Smooth muscle cell (in vitro differentiated cells): Measurements from ENCODE around the gene HMGN3. TPM values are rescaled to one million over a fixed set of nuclear protein-coding genes. Genes with fewer than 3 reads are reported as not detected.
A peak's percentile ranks its signal among the peaks of the same experiment; 100 is the strongest.

Experiments
- DNase-seq: peaks from one replicate; lab custom pipeline; 2025; ENCODE audit not compliant: unreplicated experiment; lab: John Stamatoyannopoulos, UW
- H2AFZ ChIP-seq: fragments of 200-600 bp; sonication (generic); 2 replicates; pipeline ENCODE4 v1.6.0; 2016; ENCODE audit warnings: antibody characterized with exemption, low read depth, mild to moderate bottlenecking
- H3F3A ChIP-seq: fragments of 200-600 bp; sonication (generic); 2 replicates; pipeline ENCODE4 v1.6.0; 2017; ENCODE audit warnings: antibody characterized with exemption, low read depth
- H3K27ac ChIP-seq: fragments of 200-600 bp; sonication (generic); 2 replicates; pipeline ENCODE4 v1.5.1; 2016; ENCODE audit warnings: low read depth, mild to moderate bottlenecking
- H3K27me3 ChIP-seq: fragments of 200-600 bp; sonication (generic); 2 replicates; pipeline ENCODE4 v1.6.1; 2016; ENCODE audit warnings: low read depth, mild to moderate bottlenecking
- H3K36me3 ChIP-seq: fragments of 200-600 bp; sonication (generic); 2 replicates; pipeline ENCODE4 v1.5.1; 2016; ENCODE audit warnings: low read depth
- H3K4me1 ChIP-seq: fragments of 200-600 bp; sonication (generic); 2 replicates; pipeline ENCODE4 v1.5.1; 2016; ENCODE audit warnings: low read depth
- H3K4me2 ChIP-seq: fragments of 200-600 bp; sonication (generic); 2 replicates; pipeline ENCODE4 v1.6.0; 2016; ENCODE audit warnings: mild to moderate bottlenecking
- H3K4me3 ChIP-seq: fragments of 200-600 bp; sonication (generic); 2 replicates; pipeline ENCODE4 v1.5.1; 2016; ENCODE audit warnings: mild to moderate bottlenecking
- H3K79me2 ChIP-seq: fragments of 200-600 bp; sonication (generic); 2 replicates; pipeline ENCODE4 v1.6.0; 2016; ENCODE audit warnings: low read depth, mild to moderate bottlenecking
- H3K9ac ChIP-seq: fragments of 200-600 bp; sonication (generic); 2 replicates; pipeline ENCODE4 v1.6.0; 2016; ENCODE audit warnings: low read depth
- H3K9me3 ChIP-seq: fragments of 200-600 bp; sonication (generic); replicated peaks from 2 replicates; pipeline ENCODE4 v1.5.1; 2016; ENCODE audit warnings: low read depth
- H4K20me1 ChIP-seq: fragments of 200-600 bp; sonication (generic); 2 replicates; pipeline ENCODE4 v1.6.0; 2016; ENCODE audit warnings: low read depth
- WGBS: methylation state at CpG from one replicate; pipeline ENCODE4 v1.1.7; 2016; ENCODE audit warnings: low lambda C conversion rate; 5-methylcytosine and 5-hydroxymethylcytosine counted together
- polyA plus RNA-seq: library from polyadenylated mRNA; unstranded; fragments of >200 nt; fragmentation: Nextera tagmentation; extraction: Ambion mirVana; gene quantifications from 2 replicates; pipeline ENCODE4 v1.2.1, GENCODE V29; 2016
- total RNA-seq: library from RNA; depleted of rRNA; stranded (reverse); fragments of >200 nt; gene quantifications from 2 replicates; pipeline ENCODE4 v1.2.3, GENCODE V29; 2014
- TF ChIP-seq, protein P1 (sequence below): fragments of 200-600 bp; sonication (generic); IDR thresholded peaks from 2 replicates; pipeline ENCODE4 v1.5.1; 2017; ENCODE audit warnings: borderline replicate concordance, mild to moderate bottlenecking, antibody characterized with exemption; ENCODE audit not compliant: insufficient read depth, poor library complexity, severe bottlenecking

The HMGN3 gene
- total and polyA plus RNA-seq, 2 experiments from 2014 or later: 75.4 to 108 TPM

DNA sequence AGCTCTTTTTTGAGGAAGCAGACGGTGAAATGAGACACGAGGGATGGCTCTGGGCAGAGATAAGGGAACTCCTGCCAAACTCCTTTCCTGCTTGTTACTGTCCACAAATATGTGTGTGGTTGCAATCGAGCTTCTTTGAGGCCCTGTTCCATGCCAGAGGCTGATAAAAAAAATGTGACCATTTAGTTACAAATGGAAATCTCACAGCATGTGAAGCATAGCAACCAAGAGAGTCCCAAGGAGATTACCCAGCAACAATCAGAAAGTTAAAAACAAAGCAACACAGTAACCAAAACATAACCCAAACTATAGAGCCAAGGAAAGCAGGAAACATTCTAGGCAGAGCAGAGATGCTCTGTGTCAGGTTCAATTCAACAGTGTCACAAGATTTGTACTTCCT lies 35.4 kb upstream of the HMGN3 start:
- DNase-seq: no peak
- Histone ChIP-seq H3K9ac (peak overlapping the region; percentile 88), H3F3A (no peaks in the 10 kb centered on the region), H2AFZ (no peak overlapping the region), H3K79me2 (no peaks in the 10 kb centered on the region), H4K20me1 (no peaks in the 10 kb centered on the region), H3K4me2 (peak overlapping the region; percentile 30), H3K27me3 (no peaks in the 10 kb centered on the region), H3K9me3 (no peaks in the 10 kb centered on the region), H3K4me1 (no peaks in the 10 kb centered on the region), H3K36me3 (no peaks in the 10 kb centered on the region), H3K4me3 (no peak overlapping the region), H3K27ac (peak overlapping the region; percentile 89)
- TF ChIP-seq, protein P1, sequence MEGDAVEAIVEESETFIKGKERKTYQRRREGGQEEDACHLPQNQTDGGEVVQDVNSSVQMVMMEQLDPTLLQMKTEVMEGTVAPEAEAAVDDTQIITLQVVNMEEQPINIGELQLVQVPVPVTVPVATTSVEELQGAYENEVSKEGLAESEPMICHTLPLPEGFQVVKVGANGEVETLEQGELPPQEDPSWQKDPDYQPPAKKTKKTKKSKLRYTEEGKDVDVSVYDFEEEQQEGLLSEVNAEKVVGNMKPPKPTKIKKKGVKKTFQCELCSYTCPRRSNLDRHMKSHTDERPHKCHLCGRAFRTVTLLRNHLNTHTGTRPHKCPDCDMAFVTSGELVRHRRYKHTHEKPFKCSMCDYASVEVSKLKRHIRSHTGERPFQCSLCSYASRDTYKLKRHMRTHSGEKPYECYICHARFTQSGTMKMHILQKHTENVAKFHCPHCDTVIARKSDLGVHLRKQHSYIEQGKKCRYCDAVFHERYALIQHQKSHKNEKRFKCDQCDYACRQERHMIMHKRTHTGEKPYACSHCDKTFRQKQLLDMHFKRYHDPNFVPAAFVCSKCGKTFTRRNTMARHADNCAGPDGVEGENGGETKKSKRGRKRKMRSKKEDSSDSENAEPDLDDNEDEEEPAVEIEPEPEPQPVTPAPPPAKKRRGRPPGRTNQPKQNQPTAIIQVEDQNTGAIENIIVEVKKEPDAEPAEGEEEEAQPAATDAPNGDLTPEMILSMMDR: no peak
- WGBS: 2% methylated on average over 3 of the region's 3 CpGs

- no peak overlapping the region for H3K9ac ChIP-seq
- no peak overlapping the region for H2AFZ ChIP-seq
- H3K4me1 ChIP-seq: no peaks in the 10 kb centered on the region
- TF ChIP-seq, protein P1: no peak
- H3K27me3 ChIP-seq: no peaks in the 10 kb centered on the region
- no peak for DNase-seq
- no peaks in the 10 kb centered on the region for H3K79me2 ChIP-seq
- H3K9me3 ChIP-seq: no peaks in the 10 kb centered on the region
- no peaks in the 10 kb centered on the region for H4K20me1 ChIP-seq
- no peak overlapping the region for H3K27ac ChIP-seq
- H3F3A ChIP-seq: peaks cover 4% of the 10 kb centered on the region
- no peaks in the 10 kb centered on the region for H3K36me3 ChIP-seq
- WGBS: 85% methylated on average over 1 of the region's 1 CpG
- no peak overlapping the region for H3K4me3 ChIP-seq
- no peak overlapping the region for H3K4me2 ChIP-seq
Measured at GRCh38 chr6:79267128-79267527, 32.6 kb upstream of the HMGN3 start.

GRCh38 chr6:79266051-79266450 lies 31.6 kb upstream of the HMGN3 start:
- H3K36me3 ChIP-seq: no peaks in the 10 kb centered on the region
- no peak overlapping the region for H3K4me3 ChIP-seq
- no peak overlapping the region for H2AFZ ChIP-seq
- DNase-seq: no peak
- H3K4me1 ChIP-seq: no peaks in the 10 kb centered on the region
- no peaks in the 10 kb centered on the region for H3K27me3 ChIP-seq
- no peak overlapping the region for H3K4me2 ChIP-seq
- TF ChIP-seq, protein P1: no peak
- no peaks in the 10 kb centered on the region for H4K20me1 ChIP-seq
- H3K79me2 ChIP-seq: no peaks in the 10 kb centered on the region
- H3F3A ChIP-seq: peaks cover 4% of the 10 kb centered on the region
- no peak overlapping the region for H3K9ac ChIP-seq
- H3K9me3 ChIP-seq: no peaks in the 10 kb centered on the region
- H3K27ac ChIP-seq: no peak overlapping the region

DNA sequence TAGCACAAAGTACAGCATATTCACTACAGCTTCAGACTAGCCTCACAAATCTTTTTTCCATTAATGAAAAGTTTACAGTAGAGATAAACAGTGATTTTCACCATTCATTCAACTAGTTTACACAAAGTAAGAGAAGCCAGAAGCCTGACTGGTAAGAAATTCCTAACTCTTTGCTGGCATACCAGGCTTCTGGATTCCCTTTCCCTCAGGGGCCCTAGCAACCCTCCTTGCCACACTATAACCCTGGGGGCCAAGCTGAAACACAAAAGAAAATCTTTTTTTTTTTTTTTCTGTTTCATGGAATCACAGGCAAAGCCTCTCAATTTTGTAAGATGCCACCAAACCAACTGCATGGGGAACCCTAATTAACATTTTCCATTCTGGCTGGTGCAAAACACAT lies 28.9 kb upstream of the HMGN3 start:
- TF ChIP-seq, protein P1: no peak

More for the DNA sequence above, 28.9 kb upstream of the HMGN3 start:
- Histone ChIP-seq H3K9me3 (no peaks in the 10 kb centered on the region), H3K36me3 (no peaks in the 10 kb centered on the region), H3K9ac (no peak overlapping the region), H3K4me2 (peak overlapping the region; percentile 35), H3K79me2 (no peaks in the 10 kb centered on the region), H3K4me3 (no peak overlapping the region), H2AFZ (no peak overlapping the region), H3K4me1 (no peaks in the 10 kb centered on the region), H3K27me3 (no peaks in the 10 kb centered on the region), H3K27ac (peak overlapping the region; percentile 20), H4K20me1 (no peaks in the 10 kb centered on the region), H3F3A (peaks cover 4% of the 10 kb centered on the region)
- no peak for DNase-seq
